Measurements from ENCODE around the gene HIVEP3.

GRCh38 chr1:41529621-41530395 is 388.9 kb downstream of the HIVEP3 start:
- TF ChIP-seq USF1 (IDR thresholded peaks at IDR 0.05) (no peak), EP300 (IDR thresholded peaks at IDR 0.05; ENCODE audit: borderline replicate concordance) (no peak), NFIC (IDR thresholded peaks at IDR 0.05) (no peak), TCF12 (IDR thresholded peaks at IDR 0.05; ENCODE audit: low read depth) (no peak), TAF1 (IDR thresholded peaks at IDR 0.05; ENCODE audit: low read depth) (no peak), CREB1 (IDR thresholded peaks at IDR 0.05; ENCODE audit: low read depth) (no peak), REST (IDR thresholded peaks at IDR 0.05; ENCODE audit: low read depth) (no peak), CEBPB (IDR thresholded peaks at IDR 0.05) (no peak), ZBTB7A (IDR thresholded peaks at IDR 0.05; ENCODE audit: low read depth) (no peak), RAD21 (IDR thresholded peaks at IDR 0.05; ENCODE audit: low read depth) (peak; percentile 42; the same call in 1 of the 2 replicates), TEAD4 (IDR thresholded peaks at IDR 0.05) (no peak), FOXM1 (IDR thresholded peaks at IDR 0.05; ENCODE audit: borderline replicate concordance, low read depth) (no peak), YY1 (IDR thresholded peaks at IDR 0.05; ENCODE audit: low read depth) (no peak), MAX (IDR thresholded peaks at IDR 0.05) (no peak)
